Left forelimb (tissue), 1 donor: Measurements from ENCODE around the gene KLF6.
"Not testable (repeated sequence)": the region's sequence is repeated elsewhere in the genome, so short reads cannot be mapped to it uniquely, and the experiment has no call there.

Experiments used
- DNase-seq: peaks from one replicate; pipeline ENCODE4 v3.0.0-alpha.2; 2018; ENCODE audit warnings: low spot score

The KLF6 gene

GRCh38 chr10:3756360-3756740, 28.7 kb downstream of the KLF6 start:
- no peak for DNase-seq

- peak; percentile 34 for DNase-seq
These were observed 29.3 kb downstream of the KLF6 start for GRCh38 chr10:3755440-3756359.

GRCh38 chr10:3754727-3755439, 30.1 kb downstream of the KLF6 start:
- DNase-seq = peak; percentile 31

- peak; percentile 25 for DNase-seq
These were observed 34.2 kb downstream of the KLF6 start for GRCh38 chr10:3750854-3751253.

GRCh38 chr10:3750006-3750816, 34.8 kb downstream of the KLF6 start:
- DNase-seq = peak; percentile 63

- DNase-seq = peak; percentile 67
These were observed 35.4 kb downstream of the KLF6 start for GRCh38 chr10:3749600-3749999.

- DNase-seq = peak; percentile 40
These were observed 36.0 kb downstream of the KLF6 start for GRCh38 chr10:3749011-3749410.

- DNase-seq = no peak
These were observed 36.5 kb downstream of the KLF6 start for GRCh38 chr10:3748484-3748883.

- no peak for DNase-seq
These were observed 37.0 kb downstream of the KLF6 start for GRCh38 chr10:3747984-3748383.

- DNase-seq = no peak
These were observed 37.6 kb downstream of the KLF6 start for GRCh38 chr10:3747248-3747960.

GRCh38 chr10:3746634-3747033, 38.4 kb downstream of the KLF6 start:
- DNase-seq = no peak

- no peak for DNase-seq
These were observed 39.5 kb downstream of the KLF6 start for GRCh38 chr10:3745521-3745920.

GRCh38 chr10:3741688-3742461, 43.1 kb downstream of the KLF6 start:
- no peak for DNase-seq

- no peak for DNase-seq
These were observed 44.7 kb downstream of the KLF6 start for GRCh38 chr10:3740157-3740871.

GRCh38 chr10:3738855-3739350, 46.1 kb downstream of the KLF6 start:
- DNase-seq = no peak

- DNase-seq = no peak
These were observed 47.1 kb downstream of the KLF6 start for GRCh38 chr10:3737864-3738263.

- DNase-seq = no peak
These were observed 49.8 kb downstream of the KLF6 start for GRCh38 chr10:3735175-3735574.

- no peak for DNase-seq
These were observed 50.9 kb downstream of the KLF6 start for GRCh38 chr10:3734111-3734510.

GRCh38 chr10:3732183-3732582, 52.8 kb downstream of the KLF6 start:
- DNase-seq = not testable (repeated sequence)

GRCh38 chr10:3729397-3729976, 55.5 kb downstream of the KLF6 start:
- DNase-seq = no peak
